OCI-LY1 (cell line): ENCODE measurements around the gene KLHL29.

Source experiments
- H2AFZ ChIP-seq: fragments of 200-600 bp; sonication (generic), shearing (Covaris generic); 2 replicates; pipeline ENCODE4 v1.6.0; 2014; ENCODE audit warnings: antibody characterized with exemption, mild to moderate bottlenecking, low read length
- H3F3A ChIP-seq: fragments of 200-600 bp; sonication (generic), shearing (Covaris generic); 2 replicates; pipeline ENCODE4 v1.6.0; 2014; ENCODE audit warnings: mild to moderate bottlenecking, antibody characterized with exemption, low read length, moderate library complexity; ENCODE audit not compliant: insufficient read depth
- H3K27ac ChIP-seq: fragments of 200-600 bp; sonication (generic); 2 replicates; pipeline ENCODE4 v1.5.1; 2014; ENCODE audit warnings: low read length, mixed run types, mild to moderate bottlenecking, low read depth; ENCODE audit not compliant: poor library complexity, severe bottlenecking
- H3K27me3 ChIP-seq: fragments of 200-600 bp; sonication (generic); 2 replicates; pipeline ENCODE4 v1.6.0; 2014; ENCODE audit warnings: antibody characterized with exemption, mild to moderate bottlenecking, low read length, moderate library complexity; ENCODE audit not compliant: insufficient read depth
- H3K36me3 ChIP-seq: fragments of 200-600 bp; sonication (generic); 2 replicates; pipeline ENCODE4 v1.6.1; 2014; ENCODE audit warnings: mild to moderate bottlenecking, antibody characterized with exemption, low read length, moderate library complexity, mixed read lengths; ENCODE audit not compliant: insufficient read depth
- H3K4me1 ChIP-seq: fragments of 200-600 bp; sonication (generic); 2 replicates; pipeline ENCODE4 v1.5.1; 2014; ENCODE audit warnings: mild to moderate bottlenecking, low read length, moderate library complexity; ENCODE audit not compliant: insufficient read depth, severe bottlenecking
- H3K4me2 ChIP-seq: fragments of 200-600 bp; sonication (generic), shearing (Covaris generic); 2 replicates; pipeline ENCODE4 v1.6.1; 2014; ENCODE audit warnings: low read length
- H3K4me3 ChIP-seq: fragments of 200-600 bp; sonication (generic); 2 replicates; pipeline ENCODE4 v1.5.1; 2014; ENCODE audit warnings: low read length, low read depth, mild to moderate bottlenecking, mixed read lengths; ENCODE audit not compliant: poor library complexity, severe bottlenecking
- H3K79me2 ChIP-seq: fragments of 200-600 bp; shearing (Covaris generic); 2 replicates; pipeline ENCODE4 v1.6.1; 2016; ENCODE audit warnings: mixed run types, low read length, mixed read lengths; ENCODE audit not compliant: insufficient read depth
- H3K9ac ChIP-seq: fragments of 200-600 bp; sonication (generic), shearing (Covaris generic); 2 replicates; pipeline ENCODE4 v1.6.1; 2014; ENCODE audit warnings: mild to moderate bottlenecking, low read length, mixed read lengths
- H3K9me2 ChIP-seq: fragments of 200-600 bp; sonication (generic), shearing (Covaris generic); 2 replicates; pipeline ENCODE4 v1.6.1; 2014; ENCODE audit warnings: low read depth, mild to moderate bottlenecking, low read length, mixed read lengths
- H3K9me3 ChIP-seq: fragments of 200-600 bp; shearing (Covaris generic); 2 replicates; pipeline ENCODE4 v1.6.1; 2014; ENCODE audit warnings: low read length, mixed read lengths
- H4K20me1 ChIP-seq: fragments of 200-600 bp; sonication (generic), shearing (Covaris generic); 2 replicates; pipeline ENCODE4 v1.6.0; 2016; ENCODE audit warnings: mild to moderate bottlenecking, low read length; ENCODE audit not compliant: insufficient read depth
- EZH2 ChIP-seq: fragments of 200-600 bp; sonication (generic), shearing (Covaris generic); IDR thresholded peaks from 2 replicates; pipeline ENCODE4 v1.8.0; 2017; ENCODE audit warnings: borderline replicate concordance, mixed run types, mild to moderate bottlenecking, antibody characterized with exemption, low read length, moderate library complexity, mixed read lengths
- TF ChIP-seq, protein P1 (sequence below): fragments of 200-600 bp; sonication (generic), shearing (Covaris generic); IDR thresholded peaks from 2 replicates; pipeline ENCODE4 v1.5.1; 2017; ENCODE audit warnings: mild to moderate bottlenecking, antibody characterized with exemption, low read length, moderate library complexity, mixed read lengths

KLHL29 gene

DNA sequence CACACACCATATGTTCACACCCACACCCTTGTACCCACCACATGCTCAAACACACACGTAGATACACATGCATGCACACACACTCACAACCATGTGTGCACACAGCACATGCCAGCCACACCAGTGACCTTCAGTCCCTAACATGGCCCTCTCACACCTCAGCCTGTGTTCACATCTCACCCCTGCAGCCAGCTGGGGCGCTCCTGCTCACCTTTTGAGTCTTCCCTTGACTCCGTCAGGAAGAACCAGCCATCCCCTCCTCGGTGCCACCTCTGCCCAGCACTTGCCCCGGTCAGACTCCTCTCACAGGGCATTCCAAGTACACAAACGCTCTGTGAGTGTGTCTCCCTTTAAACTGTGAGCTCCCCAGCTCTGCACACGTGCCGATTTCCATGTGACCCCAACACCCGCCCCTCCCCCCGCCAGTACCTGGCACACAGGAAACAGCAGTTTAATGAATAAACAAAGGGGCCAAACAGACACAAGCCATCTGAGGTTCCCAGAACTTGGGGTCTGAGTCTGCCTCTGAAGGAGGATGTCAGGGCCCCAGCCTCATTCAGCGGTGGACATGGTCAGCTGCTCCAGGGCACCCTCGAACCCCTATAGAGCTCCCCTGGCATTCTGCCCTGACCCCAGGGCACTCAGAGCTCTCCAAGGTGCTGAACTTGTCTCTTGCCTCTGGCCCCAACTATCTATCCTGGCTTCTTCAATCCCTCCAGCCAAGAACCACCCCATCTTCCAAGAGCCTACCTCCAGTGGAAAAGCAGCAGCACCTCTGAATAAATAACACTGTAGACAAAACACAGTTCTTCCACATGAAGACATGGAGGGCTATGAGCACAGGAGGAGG is 289.1 kb downstream of the KLHL29 start:
- Histone ChIP-seq H2AFZ (no peak overlapping the region), H3K9me2 (no peaks in the 10 kb centered on the region), H3K79me2 (no peaks in the 10 kb centered on the region), H3K9me3 (no peaks in the 10 kb centered on the region), H3F3A (no peaks in the 10 kb centered on the region), H3K4me2 (no peak overlapping the region), H4K20me1 (no peaks in the 10 kb centered on the region), H3K9ac (no peak overlapping the region), H3K36me3 (no peaks in the 10 kb centered on the region), H3K4me3 (no peak overlapping the region), H3K27me3 (peaks cover 3% of the 10 kb centered on the region; the same call in 1 of the 2 replicates), H3K27ac (no peak overlapping the region), H3K4me1 (no peaks in the 10 kb centered on the region)
- no peak for TF ChIP-seq EZH2
- TF ChIP-seq, protein P1, sequence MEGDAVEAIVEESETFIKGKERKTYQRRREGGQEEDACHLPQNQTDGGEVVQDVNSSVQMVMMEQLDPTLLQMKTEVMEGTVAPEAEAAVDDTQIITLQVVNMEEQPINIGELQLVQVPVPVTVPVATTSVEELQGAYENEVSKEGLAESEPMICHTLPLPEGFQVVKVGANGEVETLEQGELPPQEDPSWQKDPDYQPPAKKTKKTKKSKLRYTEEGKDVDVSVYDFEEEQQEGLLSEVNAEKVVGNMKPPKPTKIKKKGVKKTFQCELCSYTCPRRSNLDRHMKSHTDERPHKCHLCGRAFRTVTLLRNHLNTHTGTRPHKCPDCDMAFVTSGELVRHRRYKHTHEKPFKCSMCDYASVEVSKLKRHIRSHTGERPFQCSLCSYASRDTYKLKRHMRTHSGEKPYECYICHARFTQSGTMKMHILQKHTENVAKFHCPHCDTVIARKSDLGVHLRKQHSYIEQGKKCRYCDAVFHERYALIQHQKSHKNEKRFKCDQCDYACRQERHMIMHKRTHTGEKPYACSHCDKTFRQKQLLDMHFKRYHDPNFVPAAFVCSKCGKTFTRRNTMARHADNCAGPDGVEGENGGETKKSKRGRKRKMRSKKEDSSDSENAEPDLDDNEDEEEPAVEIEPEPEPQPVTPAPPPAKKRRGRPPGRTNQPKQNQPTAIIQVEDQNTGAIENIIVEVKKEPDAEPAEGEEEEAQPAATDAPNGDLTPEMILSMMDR: no peak

DNA sequence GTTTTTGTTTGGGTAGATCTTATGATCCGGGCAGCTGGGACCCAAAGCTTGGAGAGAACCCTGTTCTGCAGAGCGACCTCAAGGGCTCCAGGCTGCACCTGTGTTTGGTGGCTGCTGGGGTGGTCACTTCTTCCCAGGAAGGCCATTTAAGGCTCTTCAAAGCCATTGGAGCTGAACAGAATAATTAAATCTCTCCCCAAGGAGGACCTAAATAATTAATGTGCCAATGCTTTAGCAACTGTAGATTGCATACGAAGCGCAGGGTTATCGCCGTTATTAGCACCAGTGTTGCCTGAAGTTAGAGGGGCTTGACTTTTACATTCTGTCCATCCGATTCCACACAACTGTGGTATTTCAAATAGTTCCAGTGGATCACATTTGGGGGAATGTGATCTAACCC is 290.5 kb downstream of the KLHL29 start:
- no peaks in the 10 kb centered on the region for H4K20me1 ChIP-seq
- no peak overlapping the region for H2AFZ ChIP-seq
- H3K9ac ChIP-seq: no peak overlapping the region
- H3K4me3 ChIP-seq: no peak overlapping the region
- no peaks in the 10 kb centered on the region for H3K79me2 ChIP-seq
- no peaks in the 10 kb centered on the region for H3K36me3 ChIP-seq
- H3K9me2 ChIP-seq: no peaks in the 10 kb centered on the region
- peaks cover 3% of the 10 kb centered on the region; the same call in 1 of the 2 replicates for H3K27me3 ChIP-seq
- no peaks in the 10 kb centered on the region for H3F3A ChIP-seq
- no peak overlapping the region for H3K4me2 ChIP-seq
- H3K9me3 ChIP-seq: no peaks in the 10 kb centered on the region
- no peak overlapping the region for H3K27ac ChIP-seq
- TF ChIP-seq EZH2: no peak
- TF ChIP-seq, protein P1: no peak
- H3K4me1 ChIP-seq: no peaks in the 10 kb centered on the region

DNA sequence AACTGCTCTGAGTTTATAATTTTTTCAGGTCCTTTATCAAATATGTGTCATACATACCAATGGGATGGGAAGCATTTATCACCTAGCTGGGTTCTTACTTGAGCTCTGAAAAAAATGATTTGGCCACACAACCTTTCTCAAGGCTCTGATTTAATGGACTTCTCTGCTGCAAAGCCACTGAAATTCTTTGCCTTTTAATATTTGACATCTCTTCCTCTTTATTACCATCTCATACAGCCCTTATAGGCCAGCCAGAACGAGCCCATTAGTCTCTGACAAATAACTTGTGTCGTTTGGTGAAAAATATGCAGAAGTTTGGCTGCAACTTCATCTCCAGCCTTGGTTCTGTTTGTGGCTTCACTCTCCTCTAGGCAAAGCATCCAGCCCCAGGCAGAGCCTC is 292.9 kb downstream of the KLHL29 start:
- no peak overlapping the region for H3K9ac ChIP-seq
- H3K27ac ChIP-seq: no peak overlapping the region
- H4K20me1 ChIP-seq: no peaks in the 10 kb centered on the region
- no peak overlapping the region for H3K4me3 ChIP-seq
- no peaks in the 10 kb centered on the region for H3K9me2 ChIP-seq
- H3F3A ChIP-seq: no peaks in the 10 kb centered on the region
- no peaks in the 10 kb centered on the region for H3K9me3 ChIP-seq
- peaks cover 3% of the 10 kb centered on the region; the same call in 1 of the 2 replicates for H3K27me3 ChIP-seq
- TF ChIP-seq, protein P1: no peak
- TF ChIP-seq EZH2: no peak
- no peaks in the 10 kb centered on the region for H3K36me3 ChIP-seq
- H3K4me1 ChIP-seq: no peaks in the 10 kb centered on the region
- no peaks in the 10 kb centered on the region for H3K79me2 ChIP-seq
- H2AFZ ChIP-seq: no peak overlapping the region
- no peak overlapping the region for H3K4me2 ChIP-seq
